ENCODE data around the gene WASL.

The WASL gene

GRCh38 chr7:123773481-123773880 is 24.7 kb upstream of the WASL start:
- Histone ChIP-seq H3K14ac (ENCODE audit: low read length) (no peak overlapping the region), H3K4me1 (ENCODE audit: control insufficient read depth in 1 of 2, insufficient read depth in 2 of 2, low read length in 2 of 2) (no peaks in the 10 kb centered on the region), H4K8ac (ENCODE audit: low read depth, low read length) (no peak overlapping the region), H3K79me2 (ENCODE audit: control insufficient read depth, insufficient read depth, low read length, poor library complexity) (no peaks in the 10 kb centered on the region), H3K79me1 (ENCODE audit: low read length) (no peaks in the 10 kb centered on the region), H3K9ac (ENCODE audit: low read length) (no peak overlapping the region), H3K4me2 (ENCODE audit: low read length) (no peak overlapping the region), H3K27me3 (ENCODE audit: insufficient read depth, low read length) (no peaks in the 10 kb centered on the region), H3K36me3 (ENCODE audit: control insufficient read depth in 1 of 2, insufficient read depth in 2 of 2, low read length in 2 of 2) (no peaks in the 10 kb centered on the region), H2BK120ac (ENCODE audit: insufficient read depth, low read length, poor library complexity) (no peak overlapping the region), H2AK5ac (ENCODE audit: low read length) (no peak overlapping the region), H3K4ac (ENCODE audit: low read depth, low read length) (no peak overlapping the region), H2BK12ac (ENCODE audit: low read length) (no peak overlapping the region), H3K18ac (ENCODE audit: low read length) (no peak overlapping the region), H4K12ac (ENCODE audit: low read depth, low read length) (no peak overlapping the region), H2AFZ (ENCODE audit: insufficient read depth, low read length, poor library complexity) (no peak overlapping the region), H4K91ac (ENCODE audit: low read depth, low read length) (no peak overlapping the region), H3K27ac (ENCODE audit: low read depth, low read length) (no peak overlapping the region), H3K4me3 (ENCODE audit: low read depth, low read length) (no peak overlapping the region), H2BK5ac (ENCODE audit: low read depth, low read length, poor library complexity) (no peak overlapping the region), H3K9me3 (ENCODE audit: insufficient read depth, low read depth, low read length) (no peaks in the 10 kb centered on the region), H3K23ac (ENCODE audit: low read length) (no peak overlapping the region)
- WGBS (ENCODE audit: extremely low coverage, insufficient coverage, insufficient read length): no CpG with 5 or more reads among the region's 3 CpGs
- no peak for DNase-seq

- no CpG with 5 or more reads among the region's 3 CpGs for WGBS (ENCODE audit: extremely low coverage, insufficient coverage, insufficient read length)
These were observed 23.8 kb upstream of the WASL start for GRCh38 chr7:123772652-123773051.

GRCh38 chr7:123771846-123772245 is 23.0 kb upstream of the WASL start:
- Histone ChIP-seq H3K79me2 (ENCODE audit: control insufficient read depth, insufficient read depth, low read length, poor library complexity) (no peaks in the 10 kb centered on the region), H3K36me3 (ENCODE audit: control insufficient read depth in 1 of 2, insufficient read depth in 2 of 2, low read length in 2 of 2) (no peaks in the 10 kb centered on the region), H3K4me3 (ENCODE audit: low read depth, low read length) (no peak overlapping the region), H2AK5ac (ENCODE audit: low read length) (no peak overlapping the region), H3K27me3 (ENCODE audit: insufficient read depth, low read length) (no peaks in the 10 kb centered on the region), H4K12ac (ENCODE audit: low read depth, low read length) (no peak overlapping the region), H3K9ac (ENCODE audit: low read length) (no peak overlapping the region), H2BK120ac (ENCODE audit: insufficient read depth, low read length, poor library complexity) (no peak overlapping the region), H3K14ac (ENCODE audit: low read length) (no peak overlapping the region), H3K79me1 (ENCODE audit: low read length) (no peaks in the 10 kb centered on the region), H3K4ac (ENCODE audit: low read depth, low read length) (no peak overlapping the region), H2BK5ac (ENCODE audit: low read depth, low read length, poor library complexity) (no peak overlapping the region), H2AFZ (ENCODE audit: insufficient read depth, low read length, poor library complexity) (no peak overlapping the region), H4K8ac (ENCODE audit: low read depth, low read length) (no peak overlapping the region), H2BK12ac (ENCODE audit: low read length) (no peak overlapping the region), H4K91ac (ENCODE audit: low read depth, low read length) (no peak overlapping the region), H3K18ac (ENCODE audit: low read length) (no peak overlapping the region), H3K4me1 (ENCODE audit: control insufficient read depth in 1 of 2, insufficient read depth in 2 of 2, low read length in 2 of 2) (no peaks in the 10 kb centered on the region), H3K23ac (ENCODE audit: low read length) (no peak overlapping the region), H3K9me3 (ENCODE audit: insufficient read depth, low read depth, low read length) (no peaks in the 10 kb centered on the region), H3K27ac (ENCODE audit: low read depth, low read length) (no peak overlapping the region), H3K4me2 (ENCODE audit: low read length) (no peak overlapping the region)
- WGBS (ENCODE audit: extremely low coverage, insufficient coverage, insufficient read length): no CpG with 5 or more reads among the region's 2 CpGs
- DNase-seq: no peak

More at GRCh38 chr7:123772652-123773051, 23.8 kb upstream of the WASL start:
- H2BK120ac ChIP-seq (ENCODE audit: insufficient read depth, low read length, poor library complexity): no peak overlapping the region
- H3K14ac ChIP-seq (ENCODE audit: low read length): no peak overlapping the region
- no peak overlapping the region for H2BK12ac ChIP-seq (ENCODE audit: low read length)
- no peaks in the 10 kb centered on the region for H3K79me1 ChIP-seq (ENCODE audit: low read length)
- H2BK5ac ChIP-seq (ENCODE audit: low read depth, low read length, poor library complexity): no peak overlapping the region
- H3K4me2 ChIP-seq (ENCODE audit: low read length): no peak overlapping the region
- no peak overlapping the region for H4K8ac ChIP-seq (ENCODE audit: low read depth, low read length)
- no peak overlapping the region for H3K23ac ChIP-seq (ENCODE audit: low read length)
- H3K36me3 ChIP-seq (ENCODE audit: control insufficient read depth in 1 of 2, insufficient read depth in 2 of 2, low read length in 2 of 2): no peaks in the 10 kb centered on the region
- H3K4me3 ChIP-seq (ENCODE audit: low read depth, low read length): no peak overlapping the region
- no peaks in the 10 kb centered on the region for H3K4me1 ChIP-seq (ENCODE audit: control insufficient read depth in 1 of 2, insufficient read depth in 2 of 2, low read length in 2 of 2)
- no peaks in the 10 kb centered on the region for H3K27me3 ChIP-seq (ENCODE audit: insufficient read depth, low read length)
- H3K9ac ChIP-seq (ENCODE audit: low read length): no peak overlapping the region
- no peak overlapping the region for H3K27ac ChIP-seq (ENCODE audit: low read depth, low read length)
- H3K9me3 ChIP-seq (ENCODE audit: insufficient read depth, low read depth, low read length): no peaks in the 10 kb centered on the region
- no peaks in the 10 kb centered on the region for H3K79me2 ChIP-seq (ENCODE audit: control insufficient read depth, insufficient read depth, low read length, poor library complexity)
- no peak overlapping the region for H4K91ac ChIP-seq (ENCODE audit: low read depth, low read length)
- H3K4ac ChIP-seq (ENCODE audit: low read depth, low read length): no peak overlapping the region
- no peak overlapping the region for H2AFZ ChIP-seq (ENCODE audit: insufficient read depth, low read length, poor library complexity)
- H3K18ac ChIP-seq (ENCODE audit: low read length): no peak overlapping the region
- no peak overlapping the region for H4K12ac ChIP-seq (ENCODE audit: low read depth, low read length)
- DNase-seq: no peak
- no peak overlapping the region for H2AK5ac ChIP-seq (ENCODE audit: low read length)

GRCh38 chr7:123771256-123771655 is 22.5 kb upstream of the WASL start:
- Histone ChIP-seq H3K27ac (ENCODE audit: low read depth, low read length) (no peak overlapping the region), H3K4me2 (ENCODE audit: low read length) (no peak overlapping the region), H2AFZ (ENCODE audit: insufficient read depth, low read length, poor library complexity) (no peak overlapping the region), H3K4me3 (ENCODE audit: low read depth, low read length) (no peak overlapping the region), H2BK12ac (ENCODE audit: low read length) (no peak overlapping the region), H4K8ac (ENCODE audit: low read depth, low read length) (no peak overlapping the region), H3K36me3 (ENCODE audit: control insufficient read depth in 1 of 2, insufficient read depth in 2 of 2, low read length in 2 of 2) (no peaks in the 10 kb centered on the region), H3K4ac (ENCODE audit: low read depth, low read length) (no peak overlapping the region), H4K91ac (ENCODE audit: low read depth, low read length) (no peak overlapping the region), H3K4me1 (ENCODE audit: control insufficient read depth in 1 of 2, insufficient read depth in 2 of 2, low read length in 2 of 2) (no peaks in the 10 kb centered on the region), H2BK120ac (ENCODE audit: insufficient read depth, low read length, poor library complexity) (no peak overlapping the region), H2BK5ac (ENCODE audit: low read depth, low read length, poor library complexity) (no peak overlapping the region), H3K79me2 (ENCODE audit: control insufficient read depth, insufficient read depth, low read length, poor library complexity) (no peaks in the 10 kb centered on the region), H3K18ac (ENCODE audit: low read length) (no peak overlapping the region), H2AK5ac (ENCODE audit: low read length) (no peak overlapping the region), H3K14ac (ENCODE audit: low read length) (no peak overlapping the region), H4K12ac (ENCODE audit: low read depth, low read length) (no peak overlapping the region), H3K9ac (ENCODE audit: low read length) (no peak overlapping the region), H3K79me1 (ENCODE audit: low read length) (no peaks in the 10 kb centered on the region), H3K23ac (ENCODE audit: low read length) (no peak overlapping the region), H3K27me3 (ENCODE audit: insufficient read depth, low read length) (no peaks in the 10 kb centered on the region), H3K9me3 (ENCODE audit: insufficient read depth, low read depth, low read length) (no peaks in the 10 kb centered on the region)
- no CpG with 5 or more reads among the region's 2 CpGs for WGBS (ENCODE audit: extremely low coverage, insufficient coverage, insufficient read length)
- no peak for DNase-seq
